ENCODE results near the gene RERE.

- TF ChIP-seq CTCF (IDR thresholded peaks at IDR 0.05; ENCODE audit: poor library complexity): no peak
- no peak for TF ChIP-seq EZH2 (IDR thresholded peaks at IDR 0.05; ENCODE audit: borderline replicate concordance)
These were observed 277.8 kb downstream of the RERE start for GRCh38 chr1:8539683-8540082.

All from hepatocyte (in vitro differentiated cells).